ENCODE data around the gene TRIM8.

TRIM8 gene

DNA sequence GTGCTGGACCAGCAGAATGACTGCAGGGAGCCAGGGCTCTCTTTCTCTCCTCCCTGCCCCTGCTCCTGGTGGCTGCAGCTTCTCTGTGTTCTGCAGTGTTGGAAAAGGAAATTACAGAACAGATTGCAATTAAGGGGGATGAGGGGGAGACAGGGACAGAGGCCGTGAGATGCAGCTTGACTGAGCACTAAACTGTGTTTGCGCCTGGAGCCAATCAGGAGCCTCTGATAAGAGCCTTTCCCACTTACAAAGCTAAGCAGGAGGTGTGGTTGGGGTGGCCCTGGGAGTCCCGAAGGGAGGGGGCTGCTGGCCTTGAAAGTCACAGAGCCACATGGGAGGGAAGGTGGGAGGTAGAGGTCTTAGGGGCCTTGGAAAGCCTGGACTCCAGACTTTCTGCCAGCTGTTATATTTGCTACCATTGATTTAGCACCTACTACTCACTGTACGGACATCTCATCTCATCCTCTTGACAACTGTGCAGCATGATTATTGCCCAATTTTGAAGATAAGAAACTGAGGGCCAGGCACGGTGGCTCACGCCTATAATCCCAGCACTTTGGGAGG lies 26.7 kb downstream of the TRIM8 start:
- H3K9ac ChIP-seq (ENCODE audit: low read length): no peak overlapping the region
- H3K9me3 ChIP-seq (ENCODE audit: insufficient read depth, low read length): no peaks in the 10 kb centered on the region
- H3F3A ChIP-seq (ENCODE audit: insufficient read depth): no peaks in the 10 kb centered on the region
- H3K9me2 ChIP-seq (replicated peaks; ENCODE audit: insufficient read depth, low read length): no peaks in the 10 kb centered on the region
- no peak overlapping the region for H2AFZ ChIP-seq (ENCODE audit: low read depth, low read length, severe bottlenecking)
- H3K27me3 ChIP-seq (ENCODE audit: low read length): no peaks in the 10 kb centered on the region
- no peaks in the 10 kb centered on the region for H4K20me1 ChIP-seq (ENCODE audit: low read depth, low read length)
- TF ChIP-seq EZH2phosphoT487 (conservative IDR thresholded peaks at IDR 0.05; ENCODE audit: low read length): no peak
- TF ChIP-seq, protein P1, sequence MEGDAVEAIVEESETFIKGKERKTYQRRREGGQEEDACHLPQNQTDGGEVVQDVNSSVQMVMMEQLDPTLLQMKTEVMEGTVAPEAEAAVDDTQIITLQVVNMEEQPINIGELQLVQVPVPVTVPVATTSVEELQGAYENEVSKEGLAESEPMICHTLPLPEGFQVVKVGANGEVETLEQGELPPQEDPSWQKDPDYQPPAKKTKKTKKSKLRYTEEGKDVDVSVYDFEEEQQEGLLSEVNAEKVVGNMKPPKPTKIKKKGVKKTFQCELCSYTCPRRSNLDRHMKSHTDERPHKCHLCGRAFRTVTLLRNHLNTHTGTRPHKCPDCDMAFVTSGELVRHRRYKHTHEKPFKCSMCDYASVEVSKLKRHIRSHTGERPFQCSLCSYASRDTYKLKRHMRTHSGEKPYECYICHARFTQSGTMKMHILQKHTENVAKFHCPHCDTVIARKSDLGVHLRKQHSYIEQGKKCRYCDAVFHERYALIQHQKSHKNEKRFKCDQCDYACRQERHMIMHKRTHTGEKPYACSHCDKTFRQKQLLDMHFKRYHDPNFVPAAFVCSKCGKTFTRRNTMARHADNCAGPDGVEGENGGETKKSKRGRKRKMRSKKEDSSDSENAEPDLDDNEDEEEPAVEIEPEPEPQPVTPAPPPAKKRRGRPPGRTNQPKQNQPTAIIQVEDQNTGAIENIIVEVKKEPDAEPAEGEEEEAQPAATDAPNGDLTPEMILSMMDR (IDR thresholded peaks at IDR 0.05; ENCODE audit: insufficient read depth, low read length, poor library complexity, severe bottlenecking): no peak
- no peaks in the 10 kb centered on the region for H3K36me3 ChIP-seq (ENCODE audit: low read length)
- no peaks in the 10 kb centered on the region for H3K79me2 ChIP-seq (ENCODE audit: insufficient read depth, low read length)
- no peak overlapping the region for H3K4me3 ChIP-seq (ENCODE audit: insufficient read depth, low read length, poor library complexity, severe bottlenecking)
- H3K27ac ChIP-seq (ENCODE audit: low read depth, low read length): no peak overlapping the region
- no peak overlapping the region for H3K4me2 ChIP-seq (ENCODE audit: low read depth, low read length, poor library complexity, severe bottlenecking)

DNA sequence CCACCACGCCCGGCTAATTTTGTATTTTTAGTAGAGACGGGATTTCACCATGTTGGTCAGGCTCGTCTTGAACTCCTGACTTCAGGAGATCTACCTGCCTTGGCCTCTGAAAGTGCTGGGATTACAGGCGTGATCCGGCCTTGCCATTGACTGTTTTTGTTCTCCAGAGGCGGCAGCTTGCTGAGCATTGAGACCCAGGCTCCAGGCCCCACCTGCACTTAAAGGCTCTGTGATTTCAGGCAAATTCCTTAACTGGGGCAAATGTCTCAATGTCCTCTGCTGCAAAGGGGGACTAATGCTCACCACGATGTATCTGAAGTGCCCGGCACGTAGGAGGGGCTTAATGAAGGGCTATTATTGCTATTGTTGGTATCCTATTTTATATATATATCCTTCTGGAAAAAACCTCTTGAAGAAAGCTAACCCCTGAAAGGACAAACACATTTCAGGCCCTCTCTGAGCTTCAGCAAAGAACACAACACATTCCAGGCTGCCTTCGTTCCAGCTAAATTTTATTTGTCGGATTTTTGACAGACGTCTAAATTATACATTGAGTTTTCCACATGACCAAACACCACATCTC lies 29.0 kb downstream of the TRIM8 start:
- Histone ChIP-seq H3K4me3 (ENCODE audit: insufficient read depth, low read length, poor library complexity, severe bottlenecking) (no peak overlapping the region), H3K79me2 (ENCODE audit: insufficient read depth, low read length) (no peaks in the 10 kb centered on the region), H3K9me2 (replicated peaks; ENCODE audit: insufficient read depth, low read length) (no peaks in the 10 kb centered on the region), H2AFZ (ENCODE audit: low read depth, low read length, severe bottlenecking) (no peak overlapping the region), H3K36me3 (ENCODE audit: low read length) (no peaks in the 10 kb centered on the region), H3K4me2 (ENCODE audit: low read depth, low read length, poor library complexity, severe bottlenecking) (no peak overlapping the region), H3K9me3 (ENCODE audit: insufficient read depth, low read length) (no peaks in the 10 kb centered on the region), H3F3A (ENCODE audit: insufficient read depth) (no peaks in the 10 kb centered on the region), H3K27ac (ENCODE audit: low read depth, low read length) (no peak overlapping the region), H4K20me1 (ENCODE audit: low read depth, low read length) (no peaks in the 10 kb centered on the region), H3K27me3 (ENCODE audit: low read length) (no peaks in the 10 kb centered on the region), H3K9ac (ENCODE audit: low read length) (no peak overlapping the region)
- TF ChIP-seq EZH2phosphoT487 (conservative IDR thresholded peaks at IDR 0.05; ENCODE audit: low read length): no peak
- TF ChIP-seq, protein P1 (IDR thresholded peaks at IDR 0.05; ENCODE audit: insufficient read depth, low read length, poor library complexity, severe bottlenecking): no peak

DNA sequence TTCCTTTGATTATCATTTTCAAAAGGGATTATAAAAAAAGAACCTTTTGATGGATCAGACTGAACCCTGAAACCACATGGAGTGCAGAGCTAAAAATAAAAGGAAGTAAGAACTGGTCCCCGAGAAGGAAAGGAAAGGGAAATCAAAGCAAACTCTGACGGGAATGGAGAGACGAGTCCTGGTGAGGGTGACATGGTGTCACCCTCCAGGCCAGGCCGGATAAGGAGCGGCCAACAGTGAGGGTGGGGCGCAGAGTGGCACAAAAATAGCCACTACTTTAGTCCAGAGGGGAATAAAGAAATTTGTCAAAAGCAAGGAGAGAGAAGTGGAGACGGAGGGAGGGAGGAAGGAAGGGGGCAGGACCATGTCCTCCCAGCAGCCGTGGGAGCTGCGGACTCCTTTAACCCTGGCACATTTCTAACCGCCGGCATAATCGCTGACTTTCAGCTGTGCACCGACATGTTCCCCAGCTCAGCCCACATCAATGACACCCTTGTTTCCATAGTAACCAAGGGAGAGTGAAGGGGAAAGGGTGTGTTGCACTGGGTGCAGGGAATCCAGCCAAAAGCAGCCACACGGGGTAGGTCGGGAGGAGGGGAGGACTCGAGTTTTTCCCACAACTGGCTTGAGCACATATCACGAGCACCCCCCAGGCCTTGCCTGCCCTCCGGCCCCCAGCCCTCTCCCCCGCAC lies 29.7 kb downstream of the TRIM8 start:
- TF ChIP-seq, protein P1 (IDR thresholded peaks at IDR 0.05; ENCODE audit: insufficient read depth, low read length, poor library complexity, severe bottlenecking): no peak
- TF ChIP-seq EZH2phosphoT487 (conservative IDR thresholded peaks at IDR 0.05; ENCODE audit: low read length): no peak
- no peak overlapping the region for H3K4me2 ChIP-seq (ENCODE audit: low read depth, low read length, poor library complexity, severe bottlenecking)
- H3F3A ChIP-seq (ENCODE audit: insufficient read depth): no peaks in the 10 kb centered on the region
- H3K9me2 ChIP-seq (replicated peaks; ENCODE audit: insufficient read depth, low read length): no peaks in the 10 kb centered on the region
- H3K27me3 ChIP-seq (ENCODE audit: low read length): no peaks in the 10 kb centered on the region
- no peaks in the 10 kb centered on the region for H3K36me3 ChIP-seq (ENCODE audit: low read length)
- no peaks in the 10 kb centered on the region for H4K20me1 ChIP-seq (ENCODE audit: low read depth, low read length)
- no peak overlapping the region for H3K27ac ChIP-seq (ENCODE audit: low read depth, low read length)
- H3K79me2 ChIP-seq (ENCODE audit: insufficient read depth, low read length): no peaks in the 10 kb centered on the region
- no peaks in the 10 kb centered on the region for H3K9me3 ChIP-seq (ENCODE audit: insufficient read depth, low read length)
- H3K4me3 ChIP-seq (ENCODE audit: insufficient read depth, low read length, poor library complexity, severe bottlenecking): no peak overlapping the region
- H2AFZ ChIP-seq (ENCODE audit: low read depth, low read length, severe bottlenecking): no peak overlapping the region
- H3K9ac ChIP-seq (ENCODE audit: low read length): no peak overlapping the region

Measured in SU-DHL-6 (cell line).